ENCODE results near the gene POM121L2. TPM values are rescaled to one million over a fixed set of nuclear protein-coding genes. Genes with fewer than 3 reads are reported as not detected.

Gene POM121L2
- total and polyA plus RNA-seq, 4 donors: not detected

DNA sequence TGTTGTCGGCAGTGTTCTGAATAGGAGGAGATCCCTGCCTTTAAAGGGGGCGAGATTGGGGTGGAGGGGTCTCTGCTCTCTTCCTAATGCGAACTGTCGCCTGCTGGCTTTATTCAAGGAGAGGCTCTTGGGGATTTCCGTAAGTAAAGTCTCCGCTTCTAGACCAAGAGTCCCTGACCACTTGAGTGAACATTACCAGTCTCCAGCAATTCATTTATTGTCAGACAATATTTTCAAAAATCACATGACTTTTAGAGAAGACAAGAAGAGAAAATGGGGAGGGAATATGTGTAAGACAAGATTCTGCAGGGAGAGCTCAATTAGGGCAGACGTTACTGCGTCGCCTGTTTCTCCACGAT is 21.2 kb downstream of the POM121L2 start:
- no peak for DNase-seq (ENCODE audit: low spot score)
- Histone ChIP-seq H3K36me3 (ENCODE audit: control insufficient read depth in 4 of 4, insufficient read depth in 3 of 4, low read depth in 1 of 4, low read length in 3 of 4) (no peaks in the 10 kb centered on the region), H3K27me3 (ENCODE audit: control insufficient read depth in 4 of 4, insufficient read depth in 4 of 4, low read length in 3 of 4) (peaks cover 11 to 55% (median 25%) of the 10 kb centered on the region in 4 donors), H3K9ac (ENCODE audit: low read depth in 1 of 2, low read length in 2 of 2) (no peak overlapping the region), H3K4me3 (ENCODE audit: low read depth in 1 of 3, low read length in 3 of 3) (no peak overlapping the region), H3K27ac (ENCODE audit: low read depth in 1 of 2, low read length in 2 of 2) (no peak overlapping the region), H3K4me1 (ENCODE audit: control insufficient read depth in 4 of 4, insufficient read depth in 4 of 4, low read length in 3 of 4) (no peaks in the 10 kb centered on the region), H3K9me3 (ENCODE audit: control insufficient read depth in 4 of 4, low read length in 3 of 4) (peaks cover 12 to 51% (median 30%) of the 10 kb centered on the region in 4 donors)
- TF ChIP-seq, protein P1, sequence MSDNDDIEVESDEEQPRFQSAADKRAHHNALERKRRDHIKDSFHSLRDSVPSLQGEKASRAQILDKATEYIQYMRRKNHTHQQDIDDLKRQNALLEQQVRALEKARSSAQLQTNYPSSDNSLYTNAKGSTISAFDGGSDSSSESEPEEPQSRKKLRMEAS (IDR thresholded peaks at IDR 0.05): no peak
- no peak for TF ChIP-seq TAF1 (conservative IDR thresholded peaks at IDR 0.05)
- TF ChIP-seq GABPA (IDR thresholded peaks at IDR 0.05 in 1 of 2, conservative IDR thresholded peaks at IDR 0.05 in 1 of 2): no peak
- TF ChIP-seq RAD21 (IDR thresholded peaks at IDR 0.05): no peak
- TF ChIP-seq EGR1 (IDR thresholded peaks at IDR 0.05; ENCODE audit: low read depth in 2 of 2): no peak
- TF ChIP-seq NR2F2 (IDR thresholded peaks at IDR 0.05): no peak
- no peak for TF ChIP-seq JUND (IDR thresholded peaks at IDR 0.05)
- no peak for TF ChIP-seq RXRA (IDR thresholded peaks at IDR 0.05)
- TF ChIP-seq, protein P2, sequence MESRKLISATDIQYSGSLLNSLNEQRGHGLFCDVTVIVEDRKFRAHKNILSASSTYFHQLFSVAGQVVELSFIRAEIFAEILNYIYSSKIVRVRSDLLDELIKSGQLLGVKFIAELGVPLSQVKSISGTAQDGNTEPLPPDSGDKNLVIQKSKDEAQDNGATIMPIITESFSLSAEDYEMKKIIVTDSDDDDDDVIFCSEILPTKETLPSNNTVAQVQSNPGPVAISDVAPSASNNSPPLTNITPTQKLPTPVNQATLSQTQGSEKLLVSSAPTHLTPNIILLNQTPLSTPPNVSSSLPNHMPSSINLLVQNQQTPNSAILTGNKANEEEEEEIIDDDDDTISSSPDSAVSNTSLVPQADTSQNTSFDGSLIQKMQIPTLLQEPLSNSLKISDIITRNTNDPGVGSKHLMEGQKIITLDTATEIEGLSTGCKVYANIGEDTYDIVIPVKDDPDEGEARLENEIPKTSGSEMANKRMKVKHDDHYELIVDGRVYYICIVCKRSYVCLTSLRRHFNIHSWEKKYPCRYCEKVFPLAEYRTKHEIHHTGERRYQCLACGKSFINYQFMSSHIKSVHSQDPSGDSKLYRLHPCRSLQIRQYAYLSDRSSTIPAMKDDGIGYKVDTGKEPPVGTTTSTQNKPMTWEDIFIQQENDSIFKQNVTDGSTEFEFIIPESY (IDR thresholded peaks at IDR 0.05): no peak
- no peak for TF ChIP-seq YY1 (IDR thresholded peaks at IDR 0.05)
- TF ChIP-seq, protein P3, sequence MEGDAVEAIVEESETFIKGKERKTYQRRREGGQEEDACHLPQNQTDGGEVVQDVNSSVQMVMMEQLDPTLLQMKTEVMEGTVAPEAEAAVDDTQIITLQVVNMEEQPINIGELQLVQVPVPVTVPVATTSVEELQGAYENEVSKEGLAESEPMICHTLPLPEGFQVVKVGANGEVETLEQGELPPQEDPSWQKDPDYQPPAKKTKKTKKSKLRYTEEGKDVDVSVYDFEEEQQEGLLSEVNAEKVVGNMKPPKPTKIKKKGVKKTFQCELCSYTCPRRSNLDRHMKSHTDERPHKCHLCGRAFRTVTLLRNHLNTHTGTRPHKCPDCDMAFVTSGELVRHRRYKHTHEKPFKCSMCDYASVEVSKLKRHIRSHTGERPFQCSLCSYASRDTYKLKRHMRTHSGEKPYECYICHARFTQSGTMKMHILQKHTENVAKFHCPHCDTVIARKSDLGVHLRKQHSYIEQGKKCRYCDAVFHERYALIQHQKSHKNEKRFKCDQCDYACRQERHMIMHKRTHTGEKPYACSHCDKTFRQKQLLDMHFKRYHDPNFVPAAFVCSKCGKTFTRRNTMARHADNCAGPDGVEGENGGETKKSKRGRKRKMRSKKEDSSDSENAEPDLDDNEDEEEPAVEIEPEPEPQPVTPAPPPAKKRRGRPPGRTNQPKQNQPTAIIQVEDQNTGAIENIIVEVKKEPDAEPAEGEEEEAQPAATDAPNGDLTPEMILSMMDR (IDR thresholded peaks at IDR 0.05; ENCODE audit: low read depth, low read length, missing input control): no peak
- TF ChIP-seq SP1 (IDR thresholded peaks at IDR 0.05): no peak
- TF ChIP-seq REST (IDR thresholded peaks at IDR 0.05): no peak
- TF ChIP-seq HNF4G (IDR thresholded peaks at IDR 0.05): no peak
- 11% methylated on average over 10 of the region's 10 CpGs for WGBS

DNA sequence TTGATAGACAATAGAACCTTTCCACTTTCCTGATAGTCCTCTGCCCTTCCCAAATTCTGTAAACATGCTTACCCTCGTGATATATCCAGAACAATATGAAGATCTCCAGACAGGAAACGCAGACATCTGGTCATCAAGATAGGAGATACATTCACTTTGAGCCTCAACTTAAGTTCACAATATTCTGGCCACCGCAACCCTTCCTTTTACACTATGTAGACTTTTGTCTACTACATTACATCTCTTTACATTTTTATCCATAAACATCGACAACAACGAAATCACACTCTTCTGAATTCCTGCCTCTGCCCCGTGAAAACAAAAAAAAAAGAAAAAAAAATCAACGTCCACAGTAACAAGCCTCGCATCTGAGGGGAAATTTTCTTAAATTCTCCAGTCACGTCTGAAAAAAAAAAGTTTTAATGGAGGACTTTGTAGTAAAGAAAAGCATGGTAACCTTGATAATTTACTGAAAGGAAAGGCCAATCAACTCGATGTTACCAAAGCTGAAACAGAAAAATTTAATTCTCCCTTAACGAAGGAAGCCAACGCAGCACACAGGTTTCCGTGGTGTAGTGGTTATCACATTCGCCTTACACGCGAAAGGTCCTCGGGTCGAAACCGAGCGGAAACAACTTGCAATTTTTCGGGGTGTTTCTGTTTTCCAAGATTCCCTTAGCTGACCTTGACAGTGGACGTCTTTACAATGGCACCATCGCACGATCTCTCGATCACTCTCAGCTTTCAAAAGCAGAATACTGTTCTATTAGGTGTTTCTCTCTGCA is 21.8 kb downstream of the POM121L2 start:
- H3K36me3 ChIP-seq (ENCODE audit: control insufficient read depth in 4 of 4, insufficient read depth in 3 of 4, low read depth in 1 of 4, low read length in 3 of 4): no peaks in the 10 kb centered on the region
- peaks cover 12 to 53% (median 30%) of the 10 kb centered on the region in 4 donors for H3K9me3 ChIP-seq (ENCODE audit: control insufficient read depth in 4 of 4, low read length in 3 of 4)
- H3K4me3 ChIP-seq (ENCODE audit: low read depth in 1 of 3, low read length in 3 of 3): no peak overlapping the region
- 5% methylated on average over 25 of the region's 25 CpGs for WGBS
- H3K27me3 ChIP-seq (ENCODE audit: control insufficient read depth in 4 of 4, insufficient read depth in 4 of 4, low read length in 3 of 4): peaks cover 11 to 49% (median 24%) of the 10 kb centered on the region in 4 donors
- H3K9ac ChIP-seq (ENCODE audit: low read depth in 1 of 2, low read length in 2 of 2): no peak overlapping the region
- TF ChIP-seq NR2F2 (IDR thresholded peaks at IDR 0.05) (no peak), ATF3 (IDR thresholded peaks at IDR 0.05) (no peak), FOXA1 (IDR thresholded peaks at IDR 0.05) (no peak), EGR1 (IDR thresholded peaks at IDR 0.05; ENCODE audit: low read depth in 2 of 2) (no peak), GABPA (IDR thresholded peaks at IDR 0.05 in 1 of 2, conservative IDR thresholded peaks at IDR 0.05 in 1 of 2) (no peak), RXRA (IDR thresholded peaks at IDR 0.05) (no peak), YY1 (IDR thresholded peaks at IDR 0.05) (no peak)
- TF ChIP-seq, protein P1 (IDR thresholded peaks at IDR 0.05): no peak
- H3K27ac ChIP-seq (ENCODE audit: low read depth in 1 of 2, low read length in 2 of 2): no peak overlapping the region
- no peaks in the 10 kb centered on the region for H3K4me1 ChIP-seq (ENCODE audit: control insufficient read depth in 4 of 4, insufficient read depth in 4 of 4, low read length in 3 of 4)
- DNase-seq (ENCODE audit: low spot score): no peak
